B cell (primary cell): Measurements from ENCODE around the gene NUBP1. TPM values are rescaled to one million over a fixed set of nuclear protein-coding genes. Genes with fewer than 3 reads are reported as not detected.

ENCODE experiments used
- ATAC-seq: fragments of 200-7000 bp; cut with Tn5 transposase; one replicate; pipeline ENCODE4 v1.10.0; 2021; ENCODE audit warnings: low read depth, mild to moderate bottlenecking, moderate number of reproducible peaks, moderate library complexity
- CTCF ChIA-PET: fragments of 350-600 bp; sonication (Branson Sonifier 250); formaldehyde crosslinking; loops from one replicate; lab custom pipeline; 2021; ENCODE audit warnings: antibody characterized with exemption, inconsistent platforms; lab: Charles Lee
- POLR2A ChIA-PET: fragments of 350-600 bp; sonication (Branson Sonifier 250); formaldehyde crosslinking; loops from one replicate; lab custom pipeline; 2021; ENCODE audit warnings: antibody characterized with exemption; lab: Charles Lee
- DNase-seq: peaks from one replicate; pipeline ENCODE4 v3.0.0; 2013
- H2AFZ ChIP-seq: 2 replicates; pipeline ENCODE4 v1.6.1; 2012; ENCODE audit warnings: mild to moderate bottlenecking, low read depth, low read length; ENCODE audit not compliant: insufficient read depth, poor library complexity, severe bottlenecking
- H3K27ac ChIP-seq, 2 donors: 1 replicate in 1 of 2; 2 replicates in 1 of 2; pipeline ENCODE4 v1.5.1; 2012 to 2013; ENCODE audit warnings: low read length in 2 of 2, mild to moderate bottlenecking in 2 of 2, moderate library complexity in 1 of 2
- H3K27me3 ChIP-seq, 4 experiments: fragments of 200-600 bp in 1 of 4; sonication (generic) in 1 of 4; replicated peaks in 1 of 4; 1 replicate in 2 of 4; 2 replicates in 2 of 4; pipeline versions ENCODE4 v1.6.1 to v1.7.0; 2013 to 2016; ENCODE audit warnings: low read length in 3 of 4, mild to moderate bottlenecking in 2 of 4, mixed read lengths in 1 of 4, moderate library complexity in 1 of 4; ENCODE audit not compliant: insufficient read depth in 4 of 4, control insufficient read depth in 3 of 4; ENCODE audit errors: control extremely low read depth in 1 of 4
- H3K36me3 ChIP-seq, 2 experiments: replicated peaks in 1 of 2; 1 replicate in 1 of 2; 2 replicates in 1 of 2; pipeline versions ENCODE4 v1.6.1 to v1.7.1; 2013; ENCODE audit warnings: low read length in 1 of 2; ENCODE audit not compliant: insufficient read depth in 2 of 2, control insufficient read depth in 1 of 2; ENCODE audit errors: control extremely low read depth in 1 of 2, extremely low read depth in 1 of 2
- H3K4me1 ChIP-seq, 2 donors: fragments of 200-600 bp in 1 of 2; sonication (generic) in 1 of 2; 1 replicate in 1 of 2; 2 replicates in 1 of 2; pipeline versions ENCODE4 v1.5.1 to v1.6.1; 2013 to 2017; ENCODE audit warnings: low read length in 2 of 2; ENCODE audit not compliant: control insufficient read depth in 2 of 2, insufficient read depth in 2 of 2
- H3K4me2 ChIP-seq: replicated peaks from 2 replicates; pipeline ENCODE3; 2012; ENCODE audit warnings: mild to moderate bottlenecking, low read depth, low read length; ENCODE audit not compliant: poor library complexity, severe bottlenecking
- H3K4me3 ChIP-seq, 5 experiments: fragments of 200-600 bp in 1 of 5; sonication (generic) in 1 of 5; 1 replicate in 3 of 5; 2 replicates in 2 of 5; pipeline versions ENCODE4 v1.5.1 to v1.7.0; 2011 to 2016; ENCODE audit warnings: low read length in 4 of 5, mild to moderate bottlenecking in 4 of 5, low read depth in 2 of 5, control low read depth in 1 of 5, moderate library complexity in 1 of 5; ENCODE audit not compliant: insufficient read depth in 1 of 5; ENCODE audit errors: control extremely low read depth in 1 of 5, extremely low read depth in 1 of 5
- H3K79me2 ChIP-seq: fragments of 200-600 bp; sonication (generic); one replicate; pipeline ENCODE4 v1.6.0; 2016; ENCODE audit warnings: low read length; ENCODE audit not compliant: control insufficient read depth, insufficient read depth
- H3K9ac ChIP-seq: fragments of 200-600 bp; sonication (generic); 2 replicates; pipeline ENCODE4 v1.6.1; 2017; ENCODE audit warnings: mild to moderate bottlenecking, low read length, moderate library complexity
- H3K9me3 ChIP-seq, 3 donors: one replicate each; pipeline versions ENCODE4 v1.6.1 to v1.7.1; 2013; ENCODE audit warnings: low read length in 2 of 3; ENCODE audit not compliant: control insufficient read depth in 2 of 3, insufficient read depth in 1 of 3; ENCODE audit errors: control extremely low read depth in 1 of 3
- H4K20me1 ChIP-seq: 2 replicates; pipeline ENCODE4 v1.6.0; 2012; ENCODE audit warnings: mild to moderate bottlenecking, low read length; ENCODE audit not compliant: insufficient read depth, control insufficient read depth, poor library complexity, severe bottlenecking
- H3K27ac Mint-ChIP-seq: one replicate; pipeline ENCODE4 v1.8.0; 2021; ENCODE audit warnings: mixed read lengths
- H3K27me3 Mint-ChIP-seq: one replicate; pipeline ENCODE4 v1.8.0; 2021; ENCODE audit warnings: mixed read lengths
- H3K4me1 Mint-ChIP-seq: one replicate; pipeline ENCODE4 v1.8.0; 2021; ENCODE audit warnings: mixed read lengths
- H3K4me3 Mint-ChIP-seq: one replicate; pipeline ENCODE4 v1.8.0; 2021; ENCODE audit warnings: mixed read lengths
- H3K9me3 Mint-ChIP-seq: one replicate; pipeline ENCODE4 v1.8.0; 2022; ENCODE audit warnings: mixed read lengths; ENCODE audit not compliant: insufficient read depth
- CTCF ChIP-seq: fragments of 200-600 bp; IDR thresholded peaks from one replicate; pipeline ENCODE4 v1.8.0; 2022; ENCODE audit warnings: antibody characterized with exemption, mild to moderate bottlenecking
- EZH2 ChIP-seq: IDR thresholded peaks from 2 replicates; pipeline ENCODE4 v1.6.1; 2012; ENCODE audit warnings: borderline replicate concordance, low read depth, mild to moderate bottlenecking, moderate library complexity, low read length; ENCODE audit not compliant: insufficient read depth, poor library complexity, severe bottlenecking
- WGBS: methylation state at CpG from one replicate; pipeline ENCODE4 v1.1.5; 2013; ENCODE audit warnings: missing lambda C conversion rate; ENCODE audit not compliant: insufficient coverage; 5-methylcytosine and 5-hydroxymethylcytosine counted together
- intact Hi-C: fragments of 100-400 bp; cut with micrococcal nuclease; formaldehyde crosslinking; loops from one replicate; pipeline ENCODE4 v1.10.0; 2022
- polyA plus RNA-seq: library from polyadenylated mRNA; depleted of rRNA; stranded (reverse); fragments of >200 nt; gene quantifications from 2 replicates; pipeline ENCODE4 v1.2.3, GENCODE V29; 2012
- total RNA-seq, 2 donors: library from RNA; stranded (reverse); fragments of 120-200 nt in 1 of 2; gene quantifications; 1 replicate in 1 of 2; 2 replicates in 1 of 2; pipeline versions ENCODE4 v1.2.3 to v1.2.4, GENCODE V29; 2013 to 2022

Gene NUBP1
- total and polyA plus RNA-seq, 2 donors (not counting 1 experiment from before 2014, with no cell fraction given) = 47.3 to 67.3 TPM

- H3K4me1 Mint-ChIP-seq = peaks cover 56% of the 10 kb centered on the region
- ChIA-PET CTCF (interaction anchor here (4.3 kb wide), 1 partner anchor 168 kb away, joined by 33 read pairs; no protein-coding TSS in a partner anchor), POLR2A (interaction anchor here (0.6 to 1.0 kb wide), 2 partner anchors 39 to 129 kb away, joined by 7 to 10 read pairs; no protein-coding TSS in a partner anchor)
- Histone ChIP-seq H3K27me3 (no peaks in the 10 kb centered on the region), H3K4me3 (no peak overlapping the region), H4K20me1 (peaks cover 9% of the 10 kb centered on the region), H3K27ac (no peak overlapping the region), H3K36me3 (peaks cover 0 to 48% of the 10 kb centered on the region in 2 experiments), H3K4me2 (no peak overlapping the region), H3K4me1 (peaks cover 20 to 43% of the 10 kb centered on the region in 2 donors), H3K79me2 (peaks cover 40% of the 10 kb centered on the region), H3K9me3 (no peaks in the 10 kb centered on the region), H3K9ac (no peak overlapping the region), H2AFZ (no peak overlapping the region)
- no peak for TF ChIP-seq CTCF
- no peak for TF ChIP-seq EZH2
- H3K27me3 Mint-ChIP-seq = no peaks in the 10 kb centered on the region
- 90% methylated on average over 6 of the region's 11 CpGs for WGBS
- DNase-seq = no peak
- H3K4me3 Mint-ChIP-seq = peak overlapping the region; percentile 48
- no peaks in the 10 kb centered on the region for H3K9me3 Mint-ChIP-seq
- no peak for ATAC-seq
- intact Hi-C loops = loop anchor here (5.0 kb wide), 1 partner anchor 57 kb away; no protein-coding TSS in a partner anchor
- H3K27ac Mint-ChIP-seq = peak overlapping the region; percentile 79
These were observed 7.2 kb downstream of the NUBP1 start for GRCh38 chr16:10750793-10751192.

- H3K9ac ChIP-seq = no peak overlapping the region
- ATAC-seq (no peak), DNase-seq (no peak)
- Mint-ChIP-seq H3K4me3 (peak overlapping the region; percentile 48), H3K9me3 (no peaks in the 10 kb centered on the region), H3K27ac (peak overlapping the region; percentile 79), H3K4me1 (peaks cover 52% of the 10 kb centered on the region), H3K27me3 (no peaks in the 10 kb centered on the region)
- POLR2A ChIA-PET = no interaction called here
- H4K20me1 ChIP-seq = peaks cover 13% of the 10 kb centered on the region
- no peak for TF ChIP-seq EZH2
- TF ChIP-seq CTCF = no peak
- CTCF ChIA-PET = interaction anchor here (2.9 to 4.3 kb wide), 2 partner anchors 126 to 167 kb away, joined by 12 to 33 read pairs; partner anchors contain the start of gene CIITA
- H3K27ac ChIP-seq = no peak overlapping the region
- intact Hi-C loops = loop anchor here (5.0 kb wide), 1 partner anchor 56 kb away; no protein-coding TSS in a partner anchor
- H3K27me3 ChIP-seq = no peaks in the 10 kb centered on the region
- H3K79me2 ChIP-seq = peaks cover 40% of the 10 kb centered on the region
- peaks cover 19 to 41% of the 10 kb centered on the region in 2 donors for H3K4me1 ChIP-seq
- no peaks in the 10 kb centered on the region for H3K9me3 ChIP-seq
- no peak overlapping the region for H3K4me2 ChIP-seq
- no peak overlapping the region for H2AFZ ChIP-seq
- no peak overlapping the region for H3K4me3 ChIP-seq
- H3K36me3 ChIP-seq = peaks cover 0 to 48% of the 10 kb centered on the region in 2 experiments
- 81% methylated on average over 12 of the region's 13 CpGs for WGBS
These were observed 7.7 kb downstream of the NUBP1 start for GRCh38 chr16:10751291-10751697.
